Measurements from ENCODE around the gene TMEM255A. TPM values are rescaled to one million over a fixed set of nuclear protein-coding genes. Genes with fewer than 3 reads are reported as not detected.

TMEM255A gene
- total RNA-seq, 4 donors from 2014 or later: 3.9 to 7.1 (median 6.1) TPM

DNA sequence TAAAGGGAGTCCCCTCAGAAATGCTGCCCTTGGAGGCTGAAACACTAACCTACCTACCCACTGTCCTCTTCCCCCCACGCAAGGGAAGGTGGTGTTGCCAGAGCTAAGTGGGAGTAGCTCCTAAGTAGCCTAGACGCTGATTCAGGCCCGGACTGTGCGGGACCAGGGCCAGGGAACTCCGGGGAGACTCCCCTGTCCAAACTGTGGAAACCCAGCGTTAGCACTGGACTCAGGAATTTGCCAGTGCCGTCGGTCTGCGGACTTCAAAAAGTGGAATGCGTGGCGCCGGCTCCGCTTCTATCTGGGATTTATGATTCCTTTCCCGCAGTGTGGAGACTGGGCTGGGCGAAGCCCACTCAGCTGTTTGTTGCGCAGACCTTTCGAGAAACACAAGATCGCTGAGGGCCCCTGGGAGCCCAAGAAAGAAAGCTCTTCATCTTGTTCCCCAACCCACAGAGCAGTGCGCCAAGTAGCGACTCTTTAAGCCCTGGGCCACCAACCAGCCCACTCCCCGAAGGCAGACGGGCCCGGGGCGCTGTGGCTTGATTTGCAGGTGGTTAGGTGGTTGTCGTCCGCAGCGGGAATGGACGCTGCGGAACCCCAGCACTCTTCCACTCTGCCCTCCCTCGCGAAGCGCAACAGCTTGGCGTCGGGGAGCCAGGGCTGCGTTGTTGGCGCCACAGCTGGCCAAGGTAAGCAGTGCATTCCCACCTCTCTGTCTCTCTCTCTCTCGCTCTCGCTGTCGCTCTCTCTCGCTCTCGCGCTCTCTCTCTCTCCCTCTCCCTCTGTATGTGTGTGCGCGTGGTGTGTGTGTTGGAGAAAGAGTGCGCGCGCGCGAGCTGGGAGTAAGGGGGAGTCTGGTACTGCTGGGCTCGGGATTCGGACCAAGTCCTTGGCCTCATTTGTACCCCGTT is 2.0 kb downstream of the TMEM255A start:
- H3K27ac ChIP-seq: peak overlapping the region in 1 of 4 donors; percentile 24
- 6 to 43% methylated on average over 44 to 48 of the region's 52 CpGs for WGBS, 2 donors

GRCh38 chrX:120308558-120308957 is 2.7 kb downstream of the TMEM255A start:
- no peaks in the 10 kb centered on the region for H3K36me3 ChIP-seq
- H3K4me3 ChIP-seq: peak overlapping the region in 1 of 4 donors; percentile 55
- 39 to 67% methylated on average over 11 to 12 of the region's 12 CpGs for WGBS, 2 donors
- peaks cover 0 to 18% (median 0%) of the 10 kb centered on the region in 4 donors for H3K4me1 ChIP-seq
- peaks cover 0 to 81% of the 10 kb centered on the region in 2 donors for H3K27me3 ChIP-seq
- no peak for DNase-seq (ENCODE audit: low spot score in 2 of 2)
- no peak overlapping the region for H3K27ac ChIP-seq
- TF ChIP-seq EP300 (IDR thresholded peaks at IDR 0.05) (no peak), POLR2A (IDR thresholded peaks at IDR 0.05) (no peak)
- TF ChIP-seq, protein P1, sequence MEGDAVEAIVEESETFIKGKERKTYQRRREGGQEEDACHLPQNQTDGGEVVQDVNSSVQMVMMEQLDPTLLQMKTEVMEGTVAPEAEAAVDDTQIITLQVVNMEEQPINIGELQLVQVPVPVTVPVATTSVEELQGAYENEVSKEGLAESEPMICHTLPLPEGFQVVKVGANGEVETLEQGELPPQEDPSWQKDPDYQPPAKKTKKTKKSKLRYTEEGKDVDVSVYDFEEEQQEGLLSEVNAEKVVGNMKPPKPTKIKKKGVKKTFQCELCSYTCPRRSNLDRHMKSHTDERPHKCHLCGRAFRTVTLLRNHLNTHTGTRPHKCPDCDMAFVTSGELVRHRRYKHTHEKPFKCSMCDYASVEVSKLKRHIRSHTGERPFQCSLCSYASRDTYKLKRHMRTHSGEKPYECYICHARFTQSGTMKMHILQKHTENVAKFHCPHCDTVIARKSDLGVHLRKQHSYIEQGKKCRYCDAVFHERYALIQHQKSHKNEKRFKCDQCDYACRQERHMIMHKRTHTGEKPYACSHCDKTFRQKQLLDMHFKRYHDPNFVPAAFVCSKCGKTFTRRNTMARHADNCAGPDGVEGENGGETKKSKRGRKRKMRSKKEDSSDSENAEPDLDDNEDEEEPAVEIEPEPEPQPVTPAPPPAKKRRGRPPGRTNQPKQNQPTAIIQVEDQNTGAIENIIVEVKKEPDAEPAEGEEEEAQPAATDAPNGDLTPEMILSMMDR (IDR thresholded peaks at IDR 0.05): no peak
- no peaks in the 10 kb centered on the region for H3K9me3 ChIP-seq

More for the DNA sequence above, 2.0 kb downstream of the TMEM255A start:
- peaks cover 0 to 18% (median 0%) of the 10 kb centered on the region in 4 donors for H3K4me1 ChIP-seq
- DNase-seq (ENCODE audit: low spot score in 2 of 2): peak in 1 of 2 donors; percentile 41
- peak overlapping the region; percentile 10 to 55 (median 32) for H3K4me3 ChIP-seq
- H3K36me3 ChIP-seq: no peaks in the 10 kb centered on the region
- peaks cover 0 to 83% of the 10 kb centered on the region in 2 donors for H3K27me3 ChIP-seq
- H3K9me3 ChIP-seq: no peaks in the 10 kb centered on the region
- TF ChIP-seq EP300 (IDR thresholded peaks at IDR 0.05) (peak in 1 of 2 donors; percentile 41), POLR2A (IDR thresholded peaks at IDR 0.05) (no peak)
- TF ChIP-seq, protein P1 (IDR thresholded peaks at IDR 0.05): peak; percentile 19 to 36 (median 23)

DNA sequence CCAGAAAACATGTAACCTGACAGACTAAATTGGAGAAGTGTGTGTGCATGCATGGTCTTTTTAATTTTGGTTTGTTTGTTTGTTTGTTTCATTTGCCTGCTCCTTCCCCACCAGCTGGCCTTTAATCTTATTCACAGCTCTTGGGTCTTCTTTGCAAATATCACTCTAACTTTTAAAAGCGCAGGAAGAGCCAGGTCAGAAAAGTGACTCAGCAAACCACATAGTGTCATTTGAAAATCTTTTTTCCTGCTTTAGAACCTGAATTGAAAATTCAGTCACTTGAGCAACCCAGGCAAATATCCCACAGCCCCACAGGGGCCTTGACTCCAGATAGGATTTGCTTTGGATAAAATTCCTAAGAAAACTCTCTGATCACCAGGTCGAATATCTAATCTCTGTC is 4.6 kb downstream of the TMEM255A start:
- 69 to 77% methylated on average over 2 of the region's 2 CpGs for WGBS, 2 donors
- peaks cover 0 to 66% of the 10 kb centered on the region in 2 donors for H3K27me3 ChIP-seq
- TF ChIP-seq POLR2A (IDR thresholded peaks at IDR 0.05): no peak
- TF ChIP-seq EP300 (IDR thresholded peaks at IDR 0.05): no peak
- TF ChIP-seq, protein P1 (IDR thresholded peaks at IDR 0.05): no peak
- H3K27ac ChIP-seq: no peak overlapping the region
- H3K4me3 ChIP-seq: no peak overlapping the region
- DNase-seq (ENCODE audit: low spot score in 2 of 2): no peak
- peaks cover 0 to 18% (median 0%) of the 10 kb centered on the region in 4 donors for H3K4me1 ChIP-seq
- no peaks in the 10 kb centered on the region for H3K9me3 ChIP-seq
- no peaks in the 10 kb centered on the region for H3K36me3 ChIP-seq

DNA sequence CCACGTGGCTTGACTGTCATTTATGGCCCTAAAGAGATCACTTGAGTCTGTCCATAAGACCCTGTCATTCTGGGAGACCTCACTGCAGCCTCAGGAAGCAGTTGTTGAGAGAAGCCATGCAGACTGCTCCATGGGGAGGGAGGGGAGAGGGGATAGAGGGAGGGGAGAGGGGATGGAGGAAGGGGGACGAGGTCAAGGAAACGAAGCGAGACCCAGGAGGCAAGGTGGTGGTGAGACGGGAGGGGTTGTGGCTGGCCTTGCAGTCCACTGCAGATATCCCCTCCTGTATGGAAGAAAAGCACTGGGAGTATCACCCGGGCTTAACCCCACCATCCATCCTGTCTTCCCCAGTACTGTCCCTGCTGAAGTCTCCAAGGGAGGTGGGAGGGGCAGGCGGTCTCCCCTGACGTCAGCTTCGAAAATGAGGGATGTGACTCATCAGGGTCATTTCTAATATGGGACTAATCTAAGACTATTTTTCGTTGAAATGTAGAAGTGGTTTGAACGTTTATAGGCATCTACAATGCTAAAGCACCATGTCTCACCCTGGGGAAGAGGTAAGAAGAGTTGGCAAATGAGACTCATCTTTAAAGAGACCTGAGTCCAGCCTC is 5.6 kb downstream of the TMEM255A start:
- H3K36me3 ChIP-seq: no peaks in the 10 kb centered on the region
- no peak overlapping the region for H3K4me3 ChIP-seq
- DNase-seq (ENCODE audit: low spot score in 2 of 2): no peak
- H3K9me3 ChIP-seq: no peaks in the 10 kb centered on the region
- peaks cover 0 to 18% (median 0%) of the 10 kb centered on the region in 4 donors for H3K4me1 ChIP-seq
- no peak overlapping the region for H3K27ac ChIP-seq
- TF ChIP-seq, protein P1 (IDR thresholded peaks at IDR 0.05): no peak
- TF ChIP-seq POLR2A (IDR thresholded peaks at IDR 0.05): no peak
- no peak for TF ChIP-seq EP300 (IDR thresholded peaks at IDR 0.05)
- H3K27me3 ChIP-seq: peaks cover 0 to 66% of the 10 kb centered on the region in 2 donors
- WGBS, 2 donors: 41 to 43% methylated on average over 11 of the region's 11 CpGs
